HG03342 (cell line): ENCODE measurements around the gene PTPRM.

Experiments used
- ATAC-seq: cut with Tn5 transposase; IDR thresholded peaks from one replicate; pipeline ENCODE4 v1.9.1; 2021; ENCODE audit warnings: mild to moderate bottlenecking, moderate library complexity; ENCODE audit not compliant: unreplicated experiment

Gene PTPRM

GRCh38 chr18:7789856-7790552, 222.9 kb downstream of the PTPRM start:
- no peak for ATAC-seq

GRCh38 chr18:7793100-7793499, 226.0 kb downstream of the PTPRM start:
- no peak for ATAC-seq

DNA sequence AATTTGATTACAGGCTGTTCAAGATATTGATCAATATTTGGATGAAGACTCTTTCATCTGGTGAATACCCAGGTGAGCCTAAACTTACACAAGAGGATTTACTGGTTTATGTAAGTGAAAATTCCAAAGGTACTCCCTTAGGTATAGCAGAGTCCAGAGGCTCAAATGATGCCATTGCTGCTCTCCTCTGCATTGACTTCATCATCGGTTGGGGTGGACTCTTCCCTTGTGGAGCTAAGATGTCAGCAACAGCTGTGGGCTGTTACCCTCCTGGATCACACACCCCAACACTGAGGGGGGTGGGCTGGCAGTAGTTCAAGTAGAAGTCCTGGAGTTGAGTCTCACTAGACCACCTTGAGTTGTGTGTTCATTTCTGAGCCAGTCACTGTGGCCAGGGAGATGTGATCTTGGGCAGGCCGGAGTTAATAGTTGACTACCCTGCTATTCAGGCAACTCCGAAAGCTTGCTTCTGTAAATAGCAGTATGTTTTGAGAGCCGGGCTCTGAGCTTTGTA, 236.9 kb downstream of the PTPRM start:
- no peak for ATAC-seq

- no peak for ATAC-seq
These were observed 238.0 kb downstream of the PTPRM start for GRCh38 chr18:7805096-7805495.

DNA sequence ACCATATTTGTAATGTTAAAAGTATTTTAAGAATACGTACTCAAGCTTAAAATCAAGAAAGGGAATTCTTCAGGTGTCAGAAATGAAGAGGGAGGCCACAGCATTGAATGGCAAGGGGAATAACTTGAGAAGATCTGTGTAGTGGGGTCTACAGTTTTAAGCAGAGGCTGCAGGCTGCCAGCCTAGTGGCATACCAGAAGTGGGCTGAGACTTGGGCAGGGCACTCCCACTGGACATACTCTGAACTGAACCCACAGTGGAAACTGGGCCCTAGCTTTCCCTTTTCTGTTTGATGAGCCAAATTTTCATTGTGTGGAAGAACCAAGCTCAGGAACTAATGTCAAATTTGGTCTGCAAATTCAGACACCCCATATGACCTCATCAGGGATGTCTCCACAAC, 238.8 kb downstream of the PTPRM start:
- no peak for ATAC-seq

GRCh38 chr18:7807936-7808453, 240.9 kb downstream of the PTPRM start:
- no peak for ATAC-seq

GRCh38 chr18:7808992-7809391, 241.9 kb downstream of the PTPRM start:
- no peak for ATAC-seq

DNA sequence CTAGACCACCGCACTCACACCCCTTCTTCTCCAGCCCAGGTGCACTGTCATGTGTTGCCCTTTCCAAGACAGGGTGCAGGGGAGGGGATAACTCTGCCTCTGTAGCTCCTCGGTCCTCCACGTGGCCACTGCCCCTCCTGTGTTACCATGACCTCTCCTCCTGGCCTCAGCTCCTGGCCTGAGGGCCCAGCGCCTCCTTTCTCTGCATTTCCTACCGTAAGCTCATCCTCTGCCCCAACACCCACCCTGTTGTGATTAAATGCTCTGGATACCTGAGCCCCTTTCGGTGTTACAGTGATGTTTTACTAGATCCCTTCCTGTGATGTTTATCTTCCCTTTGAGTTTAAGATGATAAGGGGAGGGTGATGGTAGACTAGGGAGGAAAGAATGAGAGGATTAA, 242.3 kb downstream of the PTPRM start:
- no peak for ATAC-seq

DNA sequence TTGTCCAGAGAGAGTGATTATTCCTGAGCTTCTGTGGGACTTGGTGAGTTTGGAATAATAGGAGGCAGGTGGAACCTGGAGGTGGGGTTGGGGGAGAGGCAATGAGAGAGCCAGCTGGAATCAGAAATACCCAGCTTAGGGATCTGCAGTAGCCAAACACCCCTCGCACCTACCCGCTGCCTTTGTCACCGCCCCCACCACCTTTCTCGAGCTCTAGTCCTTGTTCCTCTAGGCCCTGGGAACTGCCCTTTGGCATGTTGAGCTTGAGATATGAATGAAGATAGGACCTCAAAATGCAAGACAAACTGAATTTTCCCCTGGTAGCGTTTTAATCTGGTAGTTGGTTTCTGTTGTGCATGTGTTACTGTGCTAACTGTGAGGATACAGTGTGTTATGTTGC, 242.9 kb downstream of the PTPRM start:
- ATAC-seq: no peak

DNA sequence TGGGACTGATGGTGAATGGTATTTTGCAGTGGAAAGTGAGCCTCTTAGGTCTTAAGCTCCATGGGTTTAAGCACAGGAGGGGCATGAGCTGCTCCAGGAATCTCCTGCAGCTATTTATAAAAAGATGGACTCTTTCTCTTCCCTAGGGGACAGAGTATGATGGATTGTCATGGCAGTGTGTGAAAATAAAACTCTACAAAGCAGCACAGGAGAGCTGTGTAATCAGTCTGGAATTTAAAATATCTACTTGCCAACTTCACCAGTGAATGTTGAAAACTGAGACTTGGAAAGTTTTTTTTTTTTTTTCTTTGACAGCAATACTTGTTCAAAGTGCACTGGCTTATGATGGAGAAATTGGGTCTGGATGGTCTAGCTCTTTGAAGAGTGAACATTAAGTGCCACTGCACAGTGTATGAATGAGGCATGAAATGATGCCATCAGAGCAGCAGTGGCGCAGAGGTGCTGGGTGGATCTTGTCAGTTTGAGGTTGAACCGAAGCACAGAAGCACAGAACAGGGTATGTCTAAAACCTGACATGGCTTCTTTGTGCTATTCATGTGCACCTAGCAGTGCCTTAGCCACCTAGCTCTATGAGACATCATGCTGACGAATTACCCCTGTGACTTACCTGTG, 245.4 kb downstream of the PTPRM start:
- ATAC-seq: no peak

GRCh38 chr18:7813131-7813530, 246.0 kb downstream of the PTPRM start:
- no peak for ATAC-seq

- no peak for ATAC-seq
These were observed 247.7 kb downstream of the PTPRM start for GRCh38 chr18:7814754-7815315.

GRCh38 chr18:7815787-7816186, 248.7 kb downstream of the PTPRM start:
- ATAC-seq: no peak

DNA sequence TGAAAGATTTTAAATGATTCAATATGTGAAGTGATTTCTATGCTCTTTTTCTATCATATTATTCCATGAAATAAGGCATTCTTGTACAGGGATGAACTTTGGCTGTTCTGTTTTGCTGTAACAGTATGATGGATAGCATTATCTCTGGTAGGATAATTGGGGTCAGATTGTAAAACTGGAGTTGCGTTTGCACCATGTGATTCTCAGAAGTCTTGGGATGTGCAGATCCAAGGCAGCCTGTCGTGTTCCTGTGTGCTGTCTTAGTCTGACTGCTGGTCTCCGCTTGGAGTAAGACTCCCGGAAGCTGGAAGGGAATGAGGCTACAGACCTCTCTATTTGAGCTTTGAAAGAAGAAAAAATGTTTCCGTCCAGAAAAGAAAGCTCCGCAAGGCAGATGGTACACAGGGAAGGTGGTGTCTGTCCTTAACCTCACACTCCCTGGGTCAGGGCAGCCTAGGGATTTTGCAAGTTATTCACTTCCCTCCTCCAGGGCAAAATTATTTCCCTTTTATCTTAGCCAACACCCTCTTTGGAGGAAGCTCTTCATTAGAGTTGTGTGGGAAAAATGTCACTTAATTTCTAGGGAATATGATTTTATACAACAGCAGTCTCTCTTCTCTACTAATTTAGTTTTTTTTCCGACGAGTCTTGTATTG, 250.6 kb downstream of the PTPRM start:
- no peak for ATAC-seq

GRCh38 chr18:7821784-7822183, 254.7 kb downstream of the PTPRM start:
- no peak for ATAC-seq

GRCh38 chr18:7822435-7823331, 255.6 kb downstream of the PTPRM start:
- no peak for ATAC-seq

DNA sequence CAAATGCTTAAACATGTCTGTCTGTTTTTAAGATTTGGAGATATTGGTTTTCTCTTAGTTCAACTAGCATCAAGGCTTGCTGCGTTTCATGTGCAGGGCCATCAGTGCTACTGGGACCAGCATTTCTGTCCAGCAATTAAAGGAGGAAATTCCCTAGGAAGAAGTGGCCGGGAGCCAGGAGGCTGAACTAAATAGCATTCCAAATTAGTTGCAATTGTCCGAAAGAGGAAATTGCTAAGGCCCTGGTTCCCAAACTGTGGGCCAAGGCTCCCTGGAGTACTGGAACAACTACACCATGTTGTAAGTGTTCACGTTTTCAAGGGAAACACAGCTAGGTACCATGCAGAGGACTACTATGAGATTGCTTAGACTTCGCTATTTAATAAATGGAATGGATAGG, 257.9 kb downstream of the PTPRM start:
- no peak for ATAC-seq

DNA sequence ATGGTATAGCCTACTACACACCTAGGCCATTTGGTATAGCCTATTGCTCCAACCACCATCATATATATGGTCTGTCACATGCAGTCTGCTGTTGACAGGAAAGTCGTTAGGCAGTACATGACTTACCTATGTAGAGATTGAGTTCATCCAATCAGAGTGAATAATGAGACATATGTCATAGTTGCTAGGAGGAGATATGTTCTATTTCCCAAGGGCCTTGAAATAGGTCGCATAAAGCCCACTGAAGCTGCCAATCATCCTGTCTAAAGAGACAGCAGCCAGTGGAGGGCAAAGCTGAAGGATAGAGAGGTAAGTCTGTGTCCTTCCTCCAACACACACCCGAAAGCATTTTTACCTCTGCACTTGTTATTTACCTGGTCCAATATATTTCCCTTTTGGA, 263.4 kb downstream of the PTPRM start:
- no peak for ATAC-seq

DNA sequence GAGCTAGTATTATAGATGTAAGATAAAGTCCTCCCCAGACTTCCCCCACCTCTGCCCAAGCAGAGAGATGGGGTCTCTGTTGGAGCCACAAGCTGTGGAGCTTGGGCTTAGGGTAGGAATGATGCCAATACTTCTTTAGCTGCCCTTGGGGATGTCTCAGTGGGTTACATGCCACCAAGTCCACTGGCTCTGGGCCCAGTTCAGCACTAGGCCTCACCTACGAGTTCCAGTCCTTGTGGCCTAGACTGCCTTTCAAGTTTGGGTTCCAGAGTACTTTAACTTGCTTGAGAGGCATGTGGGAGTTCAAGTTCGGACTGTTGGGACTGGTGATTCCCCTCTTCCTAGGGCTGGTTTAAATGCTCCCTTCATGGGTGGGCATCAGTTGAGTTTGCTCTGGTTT, 272.4 kb downstream of the PTPRM start:
- no peak for ATAC-seq

DNA sequence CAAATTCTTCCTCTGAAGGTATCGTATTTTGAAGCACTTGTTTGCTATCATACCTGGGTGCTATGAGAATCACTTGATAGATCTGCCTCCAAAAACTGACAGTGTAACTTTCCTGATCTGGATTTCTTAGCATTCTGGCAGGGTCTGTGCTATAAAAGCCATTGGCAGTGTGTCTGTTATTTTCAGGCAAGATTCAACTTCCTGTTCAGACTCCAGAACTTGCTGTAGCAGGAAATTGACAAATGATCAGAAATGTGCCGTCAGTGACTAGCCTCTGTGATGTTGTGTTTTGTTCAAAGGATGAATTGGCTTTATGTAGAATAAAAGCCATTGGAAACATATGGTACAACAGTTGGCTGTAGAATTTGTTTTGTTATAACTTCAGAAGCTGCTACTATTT, 273.3 kb downstream of the PTPRM start:
- no peak for ATAC-seq

- no peak for ATAC-seq
These were observed 276.9 kb downstream of the PTPRM start for GRCh38 chr18:7844017-7844416.
